VCaP (cell line): ENCODE results near the gene KLHL30.
A peak's percentile ranks its signal among the peaks of the same experiment; 100 is the strongest.

Experiments
- H3K27ac ChIP-seq: fragments of 450-650 bp; 2 replicates; pipeline ENCODE4 v1.5.1; 2017
- TF ChIP-seq, protein P1 (sequence below): fragments of 450-650 bp; conservative IDR thresholded peaks from 2 replicates; pipeline ENCODE4 v1.5.1; 2017; ENCODE audit warnings: mild to moderate bottlenecking, moderate library complexity

The KLHL30 gene

GRCh38 chr2:238100049-238100820 lies 38.2 kb upstream of the KLHL30 start, which contains the start of gene ESPNL:
Gene ESPNL (plus strand): TSS chr2:238100340. CDS start chr2:238100420, 80 bp downstream.
- peak within 1 kb of the TSS; percentile 52 for H3K27ac ChIP-seq
- TF ChIP-seq, protein P1, sequence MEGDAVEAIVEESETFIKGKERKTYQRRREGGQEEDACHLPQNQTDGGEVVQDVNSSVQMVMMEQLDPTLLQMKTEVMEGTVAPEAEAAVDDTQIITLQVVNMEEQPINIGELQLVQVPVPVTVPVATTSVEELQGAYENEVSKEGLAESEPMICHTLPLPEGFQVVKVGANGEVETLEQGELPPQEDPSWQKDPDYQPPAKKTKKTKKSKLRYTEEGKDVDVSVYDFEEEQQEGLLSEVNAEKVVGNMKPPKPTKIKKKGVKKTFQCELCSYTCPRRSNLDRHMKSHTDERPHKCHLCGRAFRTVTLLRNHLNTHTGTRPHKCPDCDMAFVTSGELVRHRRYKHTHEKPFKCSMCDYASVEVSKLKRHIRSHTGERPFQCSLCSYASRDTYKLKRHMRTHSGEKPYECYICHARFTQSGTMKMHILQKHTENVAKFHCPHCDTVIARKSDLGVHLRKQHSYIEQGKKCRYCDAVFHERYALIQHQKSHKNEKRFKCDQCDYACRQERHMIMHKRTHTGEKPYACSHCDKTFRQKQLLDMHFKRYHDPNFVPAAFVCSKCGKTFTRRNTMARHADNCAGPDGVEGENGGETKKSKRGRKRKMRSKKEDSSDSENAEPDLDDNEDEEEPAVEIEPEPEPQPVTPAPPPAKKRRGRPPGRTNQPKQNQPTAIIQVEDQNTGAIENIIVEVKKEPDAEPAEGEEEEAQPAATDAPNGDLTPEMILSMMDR, result no peak

GRCh38 chr2:238100821-238101771 lies 37.4 kb upstream of the KLHL30 start:
- TF ChIP-seq, protein P1, result no peak
- no peak overlapping the region for H3K27ac ChIP-seq

DNA sequence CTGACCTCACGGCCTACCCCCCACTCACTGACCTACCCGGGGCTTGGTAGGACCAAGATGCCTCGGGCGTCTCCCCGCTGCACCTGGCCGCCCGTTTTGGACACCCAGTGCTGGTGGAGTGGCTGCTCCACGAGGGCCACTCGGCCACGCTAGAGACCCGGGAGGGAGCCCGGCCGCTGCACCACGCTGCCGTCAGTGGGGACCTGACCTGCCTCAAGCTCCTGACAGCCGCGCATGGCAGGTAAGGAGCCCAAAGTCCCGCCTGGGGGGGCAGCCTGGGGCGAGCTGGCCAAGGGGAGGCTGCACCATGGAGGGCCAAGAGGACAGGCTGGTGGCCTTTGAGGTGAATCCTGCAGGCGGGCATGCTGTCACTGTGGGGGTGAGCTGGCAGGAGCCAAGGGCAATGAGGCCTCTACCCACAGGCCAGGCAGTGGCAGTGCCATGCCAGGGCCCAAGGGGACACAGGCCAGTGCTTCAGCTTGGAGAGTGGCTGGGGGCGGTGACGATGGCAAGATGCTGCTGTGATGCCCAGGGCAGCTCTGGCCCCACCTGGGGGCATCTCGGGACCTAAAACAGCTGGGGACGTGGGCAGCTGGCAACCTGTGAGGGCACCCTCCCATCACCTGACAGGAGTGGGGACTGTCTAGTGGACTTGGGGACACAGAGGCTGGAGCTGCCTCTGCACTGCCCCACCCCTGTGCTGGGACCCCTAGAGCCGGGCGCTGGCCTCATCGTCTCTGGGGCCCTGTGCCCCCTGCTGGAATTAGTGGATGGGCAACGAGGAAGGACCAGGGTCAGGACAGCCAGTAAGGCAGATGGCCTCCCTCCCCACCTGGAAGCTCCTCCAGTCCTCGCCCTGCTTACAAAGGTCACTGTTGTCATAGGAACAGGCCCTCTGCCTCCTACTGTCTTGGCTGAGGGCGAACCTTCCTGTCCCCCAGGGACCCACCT lies 36.3 kb upstream of the KLHL30 start:
- TF ChIP-seq, protein P1, result no peak

GRCh38 chr2:238102865-238103264 lies 35.6 kb upstream of the KLHL30 start:
- TF ChIP-seq, protein P1, result no peak
- H3K27ac ChIP-seq, result no peak overlapping the region

More for the DNA sequence above, 36.3 kb upstream of the KLHL30 start:
- H3K27ac ChIP-seq, result no peak overlapping the region

- H3K27ac ChIP-seq, result no peak overlapping the region
- TF ChIP-seq, protein P1, result no peak
These were observed 34.8 kb upstream of the KLHL30 start for GRCh38 chr2:238103465-238104225.

GRCh38 chr2:238104226-238104690 lies 34.2 kb upstream of the KLHL30 start:
- TF ChIP-seq, protein P1, result no peak
- no peak overlapping the region for H3K27ac ChIP-seq
